ENCODE measurements around the gene MFSD2B. TPM values are rescaled to one million over a fixed set of nuclear protein-coding genes. Genes with fewer than 3 reads are reported as not detected.
"Not testable (repeated sequence)": the region's sequence is repeated elsewhere in the genome, so short reads cannot be mapped to it uniquely, and the experiment has no call there.

MFSD2B gene
- total RNA-seq, 1 donor from 2014 or later: not detected

GRCh38 chr2:24010477-24011249 lies 778 bp downstream of the MFSD2B start:
- H3K27me3 ChIP-seq (ENCODE audit: control insufficient read depth, insufficient read depth, low read length): no peaks in the 10 kb centered on the region
- H3K4me3 ChIP-seq (ENCODE audit: low read depth, low read length): peak overlapping the region; percentile 39
- no peaks in the 10 kb centered on the region for H3K36me3 ChIP-seq (ENCODE audit: control insufficient read depth, insufficient read depth, low read length)
- TF ChIP-seq, protein P1, sequence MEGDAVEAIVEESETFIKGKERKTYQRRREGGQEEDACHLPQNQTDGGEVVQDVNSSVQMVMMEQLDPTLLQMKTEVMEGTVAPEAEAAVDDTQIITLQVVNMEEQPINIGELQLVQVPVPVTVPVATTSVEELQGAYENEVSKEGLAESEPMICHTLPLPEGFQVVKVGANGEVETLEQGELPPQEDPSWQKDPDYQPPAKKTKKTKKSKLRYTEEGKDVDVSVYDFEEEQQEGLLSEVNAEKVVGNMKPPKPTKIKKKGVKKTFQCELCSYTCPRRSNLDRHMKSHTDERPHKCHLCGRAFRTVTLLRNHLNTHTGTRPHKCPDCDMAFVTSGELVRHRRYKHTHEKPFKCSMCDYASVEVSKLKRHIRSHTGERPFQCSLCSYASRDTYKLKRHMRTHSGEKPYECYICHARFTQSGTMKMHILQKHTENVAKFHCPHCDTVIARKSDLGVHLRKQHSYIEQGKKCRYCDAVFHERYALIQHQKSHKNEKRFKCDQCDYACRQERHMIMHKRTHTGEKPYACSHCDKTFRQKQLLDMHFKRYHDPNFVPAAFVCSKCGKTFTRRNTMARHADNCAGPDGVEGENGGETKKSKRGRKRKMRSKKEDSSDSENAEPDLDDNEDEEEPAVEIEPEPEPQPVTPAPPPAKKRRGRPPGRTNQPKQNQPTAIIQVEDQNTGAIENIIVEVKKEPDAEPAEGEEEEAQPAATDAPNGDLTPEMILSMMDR (IDR thresholded peaks at IDR 0.05; ENCODE audit: insufficient read depth, low read length, severe bottlenecking): no peak
- FAIRE-seq (no peak), DNase-seq (ENCODE audit: low read depth) (no peak)

- Histone ChIP-seq H3K4me3 (ENCODE audit: low read depth, low read length) (no peak overlapping the region), H3K36me3 (ENCODE audit: control insufficient read depth, insufficient read depth, low read length) (no peaks in the 10 kb centered on the region), H3K27me3 (ENCODE audit: control insufficient read depth, insufficient read depth, low read length) (no peaks in the 10 kb centered on the region)
- DNase-seq (ENCODE audit: low read depth): no peak
- TF ChIP-seq, protein P1 (IDR thresholded peaks at IDR 0.05; ENCODE audit: insufficient read depth, low read length, severe bottlenecking): no peak
- FAIRE-seq: no peak
Observed at GRCh38 chr2:24011250-24012104, 1.6 kb downstream of the MFSD2B start.

GRCh38 chr2:24012521-24013188 lies 2.8 kb downstream of the MFSD2B start:
- DNase-seq (ENCODE audit: low read depth) (no peak), FAIRE-seq (no peak)
- Histone ChIP-seq H3K36me3 (ENCODE audit: control insufficient read depth, insufficient read depth, low read length) (no peaks in the 10 kb centered on the region), H3K27me3 (ENCODE audit: control insufficient read depth, insufficient read depth, low read length) (no peaks in the 10 kb centered on the region), H3K4me3 (ENCODE audit: low read depth, low read length) (no peak overlapping the region)
- TF ChIP-seq, protein P1 (IDR thresholded peaks at IDR 0.05; ENCODE audit: insufficient read depth, low read length, severe bottlenecking): no peak

- not testable (repeated sequence) for H3K4me3 ChIP-seq (ENCODE audit: low read depth, low read length); H3K27me3 ChIP-seq (ENCODE audit: control insufficient read depth, insufficient read depth, low read length); FAIRE-seq; H3K36me3 ChIP-seq (ENCODE audit: control insufficient read depth, insufficient read depth, low read length); DNase-seq (ENCODE audit: low read depth)
Observed at GRCh38 chr2:24014902-24015301, 5.0 kb downstream of the MFSD2B start.

DNA sequence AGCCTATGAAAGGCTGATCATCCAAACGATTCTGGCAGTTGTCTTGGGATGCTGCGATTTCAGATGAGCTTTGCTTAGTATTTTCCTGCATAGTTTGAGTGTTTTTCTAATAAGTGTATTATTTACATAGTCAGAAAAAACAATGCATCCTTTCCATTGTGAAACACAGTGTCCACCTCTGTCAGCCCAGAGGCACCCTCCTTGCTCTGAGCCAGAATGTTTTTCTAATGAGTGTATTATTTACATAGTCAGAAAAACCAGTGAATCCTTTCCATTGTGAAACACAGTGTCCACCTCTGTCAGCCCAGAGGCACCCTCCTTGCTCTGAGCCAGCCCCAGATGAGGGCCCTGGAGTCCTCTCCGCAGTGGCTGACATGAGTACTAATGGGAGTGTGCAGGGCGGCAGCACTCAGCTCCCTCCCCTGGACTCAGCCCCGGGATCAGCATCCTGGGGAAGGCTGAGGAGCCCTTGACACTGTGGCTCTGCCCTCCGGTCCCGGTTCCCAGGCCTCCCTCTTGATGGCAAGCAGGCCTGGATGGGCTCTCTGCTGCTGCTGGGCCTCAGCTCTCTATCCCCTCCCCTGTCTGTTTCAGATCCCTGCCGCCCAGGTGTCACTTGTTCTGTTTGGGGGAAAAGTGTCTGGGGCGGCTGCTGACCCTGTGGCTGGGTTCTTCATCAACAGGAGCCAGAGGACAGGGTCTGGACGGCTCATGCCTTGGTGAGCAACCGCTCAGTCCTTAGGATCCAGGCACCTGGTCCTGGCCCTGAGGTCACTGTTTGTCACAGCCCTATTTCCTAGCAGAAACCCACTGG lies 5.9 kb downstream of the MFSD2B start:
- H3K27me3 ChIP-seq (ENCODE audit: control insufficient read depth, insufficient read depth, low read length): no peaks in the 10 kb centered on the region
- TF ChIP-seq, protein P1 (IDR thresholded peaks at IDR 0.05; ENCODE audit: insufficient read depth, low read length, severe bottlenecking): no peak
- no peaks in the 10 kb centered on the region for H3K36me3 ChIP-seq (ENCODE audit: control insufficient read depth, insufficient read depth, low read length)
- no peak overlapping the region for H3K4me3 ChIP-seq (ENCODE audit: low read depth, low read length)
- peak; percentile 92 for DNase-seq (ENCODE audit: low read depth)
- no peak for FAIRE-seq
